Measurements from ENCODE around the gene KMT2B.
"Not testable (repeated sequence)": the region's sequence is repeated elsewhere in the genome, so short reads cannot be mapped to it uniquely, and the experiment has no call there.

The KMT2B gene

GRCh38 chr19:35717665-35718344 is at the start of gene KMT2B:
TSS of gene KMT2B (plus strand) at chr19:35718003. CDS start at chr19:35718019, 16 bp downstream.
- DNase-seq: no peak

GRCh38 chr19:35669566-35669965 is 48.2 kb upstream of the KMT2B start:
- DNase-seq: no peak

- DNase-seq: no peak
These were observed 47.8 kb upstream of the KMT2B start for GRCh38 chr19:35669974-35670373.

- DNase-seq: no peak
These were observed 47.1 kb upstream of the KMT2B start for GRCh38 chr19:35670686-35671085.

GRCh38 chr19:35671818-35672217 is 46.0 kb upstream of the KMT2B start:
- peak; percentile 91 for DNase-seq

- peak; percentile 41 for DNase-seq
These were observed 44.5 kb upstream of the KMT2B start for GRCh38 chr19:35673121-35673804.

- no peak for DNase-seq
These were observed 42.1 kb upstream of the KMT2B start for GRCh38 chr19:35675589-35676140.

- DNase-seq: no peak
These were observed 28.0 kb upstream of the KMT2B start for GRCh38 chr19:35689836-35690235.

GRCh38 chr19:35691106-35691505 is 26.7 kb upstream of the KMT2B start:
- not testable (repeated sequence) for DNase-seq

GRCh38 chr19:35692010-35692409 is 25.8 kb upstream of the KMT2B start:
- DNase-seq: no peak

GRCh38 chr19:35693422-35693821 is 24.4 kb upstream of the KMT2B start:
- no peak for DNase-seq

- peak; percentile 96 for DNase-seq
These were observed 23.8 kb upstream of the KMT2B start for GRCh38 chr19:35693835-35694599.

GRCh38 chr19:35695895-35696422 is 21.8 kb upstream of the KMT2B start:
- no peak for DNase-seq

GRCh38 chr19:35696835-35697234 is 21.0 kb upstream of the KMT2B start:
- no peak for DNase-seq

GRCh38 chr19:35702223-35703012 is 15.4 kb upstream of the KMT2B start:
- DNase-seq: peak; percentile 99

- no peak for DNase-seq
These were observed 14.5 kb upstream of the KMT2B start for GRCh38 chr19:35703343-35703742.

- peak; percentile 87 for DNase-seq
These were observed 13.6 kb upstream of the KMT2B start, which contains the start of gene ZBTB32 for GRCh38 chr19:35704218-35704617. TSS of gene ZBTB32 (plus strand) at chr19:35704558. CDS start at chr19:35714627, 10,069 bp downstream.

- no peak for DNase-seq
These were observed 9.4 kb upstream of the KMT2B start for GRCh38 chr19:35708391-35708790.

- no peak for DNase-seq
These were observed 6.7 kb upstream of the KMT2B start for GRCh38 chr19:35710784-35711723.

- peak; percentile 14 for DNase-seq
These were observed 5.0 kb upstream of the KMT2B start for GRCh38 chr19:35712567-35713505.
